ENCODE results near the gene TNS2.
"Not testable (repeated sequence)": the region's sequence is repeated elsewhere in the genome, so short reads cannot be mapped to it uniquely, and the experiment has no call there.

The TNS2 gene

DNA sequence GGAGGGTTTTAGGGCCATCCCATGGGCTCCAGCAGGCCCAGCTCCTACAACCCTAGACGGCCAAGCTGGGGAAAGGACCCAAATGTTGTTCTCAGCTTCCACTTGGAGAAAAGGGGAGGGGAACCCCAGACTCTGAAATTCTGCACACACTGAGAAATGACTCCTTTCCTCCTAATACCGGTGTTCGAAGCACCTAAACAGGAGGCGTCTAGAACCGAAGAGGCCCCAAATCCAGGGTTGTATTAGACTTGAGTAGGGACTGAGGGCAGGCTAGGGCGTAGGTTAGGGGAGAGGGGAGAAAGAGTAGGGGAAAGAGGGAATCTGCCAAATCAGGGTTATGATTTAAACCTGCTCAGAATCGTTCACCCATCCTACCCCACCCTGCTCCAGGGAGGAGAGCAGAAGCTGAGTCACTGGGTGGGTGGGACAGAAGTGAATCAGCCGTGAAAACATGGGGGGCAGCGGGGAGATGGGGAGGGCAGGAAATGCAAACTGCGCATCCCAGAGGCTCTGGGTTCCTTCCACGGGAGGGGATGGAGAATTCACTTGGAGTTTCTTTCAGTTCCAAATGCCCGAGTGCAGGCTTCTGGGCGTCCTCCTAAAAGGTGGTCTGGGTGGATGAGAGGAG, 48.6 kb downstream of the TNS2 start:
- in situ Hi-C loops (cut with MboI; ENCODE audit: low pct_unique_long_range_greater_than_20kb, low sequenced_read_pairs), result no loop called here
- DNase-seq, result no peak

DNA sequence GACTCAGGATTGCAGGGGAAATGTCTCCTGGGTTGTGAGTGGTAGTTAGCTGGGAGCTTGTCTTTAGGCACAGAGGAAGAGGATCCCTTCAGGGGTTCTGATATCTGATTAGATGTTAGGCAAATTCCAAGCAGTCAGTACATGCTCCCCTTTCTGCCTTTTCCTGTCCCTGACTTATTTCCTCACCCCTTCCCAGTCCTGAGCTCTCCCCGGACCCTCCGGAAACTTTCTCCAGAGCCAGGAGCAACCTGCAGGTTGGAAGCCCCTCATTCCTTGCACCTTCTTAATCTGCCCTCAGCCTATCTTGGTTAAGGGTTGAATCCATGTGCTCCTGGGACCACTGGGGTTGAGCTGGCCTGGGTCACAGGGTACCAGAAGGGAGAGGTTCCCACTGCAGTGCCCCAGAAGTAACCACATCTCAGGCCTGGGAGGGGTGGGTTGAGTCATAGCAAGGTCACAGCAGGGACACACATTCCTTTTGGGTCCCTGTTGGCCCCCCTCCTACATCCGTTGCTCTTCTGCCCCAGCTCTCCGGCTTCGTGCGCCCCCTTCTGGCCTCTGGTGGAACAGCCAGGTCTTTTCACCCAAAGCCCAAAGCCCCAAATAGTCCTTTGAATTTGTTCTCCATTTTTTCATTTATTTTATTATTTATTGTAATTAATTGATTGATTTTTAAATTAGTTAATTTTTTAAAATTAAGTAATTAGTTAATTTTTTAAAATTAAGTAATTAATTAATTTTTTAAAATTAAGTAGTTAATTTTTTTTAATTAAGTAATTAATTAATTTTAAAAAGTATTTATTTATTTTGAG, 49.4 kb downstream of the TNS2 start:
- peak; percentile 92 for DNase-seq
- in situ Hi-C loops (cut with MboI; ENCODE audit: low pct_unique_long_range_greater_than_20kb, low sequenced_read_pairs), result no loop called here

DNA sequence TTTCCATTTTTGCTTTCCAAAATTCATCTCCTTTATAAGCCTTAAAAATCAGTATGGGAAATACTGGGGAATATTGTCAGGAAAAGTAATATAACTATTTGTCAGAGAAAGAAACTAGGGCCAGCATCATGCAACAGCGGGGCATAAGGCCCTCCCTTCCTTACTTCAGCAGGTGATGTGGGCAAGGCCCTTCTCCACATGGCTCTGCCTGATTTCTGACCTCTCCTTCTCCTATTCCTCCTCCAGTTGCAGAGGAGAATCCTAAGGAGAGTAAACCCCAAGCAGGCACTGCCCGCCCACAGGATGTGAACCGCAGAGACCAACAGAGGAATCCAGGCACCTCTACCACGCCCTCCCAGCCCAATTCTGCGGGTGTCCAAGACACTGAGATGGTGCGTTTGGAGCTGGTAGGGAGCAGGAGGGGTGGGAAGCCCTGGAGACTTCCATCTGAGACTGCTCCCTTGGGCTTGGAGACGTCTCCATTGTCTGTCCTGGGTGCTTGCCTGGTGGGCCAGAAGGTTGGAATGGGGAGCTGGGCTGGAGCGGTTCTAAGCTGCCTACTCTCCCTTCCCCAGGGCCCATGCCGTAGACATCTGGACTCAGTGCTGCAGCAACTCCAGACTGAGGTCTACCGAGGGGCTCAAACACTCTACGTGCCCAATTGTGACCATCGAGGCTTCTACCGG, 50.7 kb downstream of the TNS2 start:
- DNase-seq, result no peak
- in situ Hi-C loops (cut with MboI; ENCODE audit: low pct_unique_long_range_greater_than_20kb, low sequenced_read_pairs), result no loop called here

DNA sequence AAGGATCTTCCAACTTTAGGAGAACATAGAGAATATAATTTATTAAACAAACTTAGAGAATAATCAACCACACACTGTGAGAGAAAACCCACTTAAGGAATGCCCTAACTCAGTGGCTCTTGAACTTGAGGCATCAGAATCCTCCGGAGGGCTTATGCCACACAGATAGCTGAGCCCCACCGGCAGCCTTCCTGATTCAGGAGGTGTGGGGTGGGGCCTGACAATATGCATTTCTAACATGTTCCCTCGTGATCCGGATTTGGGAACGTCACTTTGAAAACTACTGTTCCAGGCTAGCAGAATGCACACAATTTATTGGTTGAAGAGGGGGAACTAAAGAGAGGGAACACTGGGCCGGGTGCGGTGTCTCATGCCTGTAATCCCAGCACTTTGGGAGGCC, 51.4 kb downstream of the TNS2 start:
- in situ Hi-C loops (cut with MboI; ENCODE audit: low pct_unique_long_range_greater_than_20kb, low sequenced_read_pairs), result no loop called here
- DNase-seq, result no peak

DNA sequence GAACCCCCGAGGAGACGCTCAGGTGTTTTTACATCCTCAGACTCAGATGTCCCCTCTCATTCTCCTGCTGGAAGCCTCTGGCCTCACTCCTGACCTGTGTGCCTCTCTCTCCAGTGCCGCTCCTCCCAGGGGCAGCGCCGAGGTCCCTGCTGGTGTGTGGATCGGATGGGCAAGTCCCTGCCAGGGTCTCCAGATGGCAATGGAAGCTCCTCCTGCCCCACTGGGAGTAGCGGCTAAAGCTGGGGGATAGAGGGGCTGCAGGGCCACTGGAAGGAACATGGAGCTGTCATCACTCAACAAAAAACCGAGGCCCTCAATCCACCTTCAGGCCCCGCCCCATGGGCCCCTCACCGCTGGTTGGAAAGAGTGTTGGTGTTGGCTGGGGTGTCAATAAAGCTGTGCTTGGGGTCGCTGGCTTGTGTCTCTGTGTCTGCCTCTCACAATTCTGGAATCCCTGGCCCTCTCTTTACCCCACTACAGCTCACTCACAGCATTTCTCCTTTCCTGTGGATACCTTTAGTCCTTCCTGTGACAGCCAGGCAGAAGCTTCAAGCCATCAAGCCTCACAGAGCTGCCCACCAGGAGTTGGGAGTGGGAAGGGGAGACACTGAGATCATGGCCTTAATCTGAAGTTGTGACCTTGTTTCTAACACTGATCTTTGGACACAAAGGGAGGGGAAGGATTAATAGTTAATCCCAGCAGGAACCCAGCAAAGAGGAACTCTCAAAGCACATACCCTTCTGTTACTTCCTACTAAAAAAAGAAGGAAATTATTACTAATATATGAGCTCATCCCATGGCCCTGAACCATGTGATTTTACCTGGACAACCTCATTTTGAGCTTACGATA, 52.3 kb downstream of the TNS2 start:
- no peak for DNase-seq
- in situ Hi-C loops (cut with MboI; ENCODE audit: low pct_unique_long_range_greater_than_20kb, low sequenced_read_pairs), result no loop called here

DNA sequence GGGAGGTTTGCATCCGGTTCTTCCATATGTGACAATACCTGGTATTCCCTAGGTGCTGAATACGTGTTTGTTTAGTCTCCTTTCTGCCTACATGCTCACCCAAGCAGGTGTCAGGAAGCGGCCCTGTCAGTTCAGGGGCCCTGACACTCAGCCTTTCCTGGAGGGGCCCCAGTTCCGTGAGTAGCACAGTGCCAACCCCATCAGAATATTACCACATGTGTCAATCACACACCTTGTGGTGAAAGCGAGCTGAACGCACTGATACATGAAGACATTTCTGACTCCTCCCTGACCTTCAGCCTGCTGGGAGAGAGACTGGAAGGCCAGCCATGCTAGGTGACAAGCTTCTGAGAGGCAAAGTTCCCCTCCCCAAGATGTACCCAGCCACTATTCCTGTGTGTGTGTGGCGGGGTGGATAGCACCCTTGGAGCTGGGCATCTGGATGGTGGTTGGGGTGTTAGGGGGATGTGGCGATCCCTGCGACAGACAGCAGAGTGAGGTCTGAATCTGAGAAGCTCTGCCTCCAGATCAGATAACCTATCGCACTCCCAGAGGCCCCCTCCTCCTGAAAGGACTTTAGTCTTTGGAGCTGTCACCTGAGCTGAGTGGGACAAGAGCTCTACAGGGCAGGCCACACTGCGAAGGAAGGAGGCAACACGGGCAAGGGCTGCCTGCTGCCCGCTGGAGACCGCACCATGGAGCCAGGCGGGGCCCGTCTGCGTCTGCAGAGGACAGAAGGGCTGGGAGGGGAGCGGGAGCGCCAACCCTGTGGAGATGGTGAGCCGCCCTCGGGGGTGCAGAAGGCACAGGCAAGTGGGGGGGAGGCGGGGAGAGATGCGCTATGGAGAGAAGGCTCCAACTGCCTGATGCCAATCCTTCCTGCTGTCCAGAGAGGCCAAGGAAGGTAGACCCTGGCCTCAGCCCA, 53.3 kb downstream of the TNS2 start, which contains the start of gene SOAT2:
SOAT2 (plus strand) TSS at position 604 of the 925 bp plus-strand sequence; CDS start at position 696, 92 bp downstream.
- no peak for DNase-seq

DNA sequence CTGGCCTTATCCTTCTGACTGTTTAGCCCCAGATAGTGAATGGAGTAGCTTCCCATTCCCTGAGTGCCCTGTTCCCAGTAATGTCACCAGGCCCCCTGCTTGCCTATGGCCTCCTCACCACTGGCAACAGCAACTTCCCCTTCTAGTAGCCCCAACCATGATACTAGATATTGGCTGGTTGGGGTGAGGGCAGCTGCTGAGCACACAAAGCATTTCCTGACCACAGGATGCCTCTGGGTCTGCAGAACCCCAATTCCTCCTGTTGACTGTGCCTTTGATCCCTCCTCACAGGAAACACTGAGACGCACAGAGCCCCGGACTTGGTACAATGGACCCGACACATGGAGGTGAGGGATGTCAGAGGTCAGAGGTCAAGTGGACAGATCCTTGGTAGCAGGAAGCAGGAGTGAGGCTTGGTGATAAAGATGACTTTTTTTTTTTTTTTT, 54.0 kb downstream of the TNS2 start:
- peak; percentile 73 for DNase-seq

More for the DNA sequence above, 53.3 kb downstream of the TNS2 start, which contains the start of gene SOAT2:
- in situ Hi-C loops (cut with MboI; ENCODE audit: low pct_unique_long_range_greater_than_20kb, low sequenced_read_pairs), result no loop called here

DNA sequence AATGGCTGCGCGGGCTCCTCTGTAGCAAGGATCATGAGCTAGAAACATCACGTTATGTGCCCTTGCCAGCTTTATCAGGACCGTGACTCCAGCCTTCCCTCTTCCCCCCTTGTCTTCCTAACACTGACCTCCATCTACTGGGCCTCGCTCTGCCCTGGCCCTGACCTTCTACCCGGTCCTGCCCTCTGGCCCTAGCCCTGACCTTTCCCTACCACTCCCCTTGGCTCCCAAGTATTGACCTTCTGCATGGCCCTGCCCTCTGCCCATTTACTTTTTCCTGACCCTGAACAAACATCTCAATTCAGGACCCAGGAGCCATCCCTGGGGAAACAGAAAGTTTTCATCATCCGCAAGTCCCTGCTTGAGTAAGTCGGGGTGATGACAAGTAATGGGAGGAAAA, 55.4 kb downstream of the TNS2 start:
- in situ Hi-C loops (cut with MboI; ENCODE audit: low pct_unique_long_range_greater_than_20kb, low sequenced_read_pairs), result no loop called here
- DNase-seq, result no peak

More for the DNA sequence above, 54.0 kb downstream of the TNS2 start:
- in situ Hi-C loops (cut with MboI; ENCODE audit: low pct_unique_long_range_greater_than_20kb, low sequenced_read_pairs), result no loop called here

DNA sequence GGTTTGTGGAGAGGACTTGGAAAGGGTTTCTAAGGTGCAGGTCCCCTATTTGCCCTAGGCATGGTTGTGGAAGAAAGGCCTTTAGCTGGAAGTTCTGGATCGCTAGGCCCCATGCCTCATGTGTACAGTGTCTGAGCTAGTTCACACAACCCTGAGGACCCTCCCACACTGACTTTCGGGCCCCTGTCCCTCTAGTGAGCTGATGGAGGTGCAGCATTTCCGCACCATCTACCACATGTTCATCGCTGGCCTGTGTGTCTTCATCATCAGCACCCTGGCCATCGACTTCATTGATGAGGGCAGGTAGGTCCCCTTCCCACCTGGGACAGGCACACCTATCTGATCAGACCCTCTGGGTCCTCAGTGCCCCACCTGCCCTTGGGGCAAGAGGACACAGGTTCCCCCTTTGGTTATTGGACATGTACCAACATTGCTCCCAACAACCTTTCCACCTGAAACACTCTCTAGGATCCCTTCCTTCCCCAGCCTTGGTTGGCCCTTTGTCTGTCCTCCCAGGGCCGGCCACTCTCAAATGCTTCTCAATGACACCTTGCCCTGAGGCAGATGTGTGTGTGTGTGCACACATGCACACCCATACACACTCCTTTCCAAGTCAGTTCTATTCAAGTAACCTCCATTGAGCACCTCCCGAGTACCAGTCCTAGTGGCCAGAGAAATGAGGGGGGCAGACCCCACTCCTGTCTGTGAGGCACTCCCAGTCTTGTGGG, 56.0 kb downstream of the TNS2 start:
- in situ Hi-C loops (cut with MboI; ENCODE audit: low pct_unique_long_range_greater_than_20kb, low sequenced_read_pairs), result no loop called here

DNA sequence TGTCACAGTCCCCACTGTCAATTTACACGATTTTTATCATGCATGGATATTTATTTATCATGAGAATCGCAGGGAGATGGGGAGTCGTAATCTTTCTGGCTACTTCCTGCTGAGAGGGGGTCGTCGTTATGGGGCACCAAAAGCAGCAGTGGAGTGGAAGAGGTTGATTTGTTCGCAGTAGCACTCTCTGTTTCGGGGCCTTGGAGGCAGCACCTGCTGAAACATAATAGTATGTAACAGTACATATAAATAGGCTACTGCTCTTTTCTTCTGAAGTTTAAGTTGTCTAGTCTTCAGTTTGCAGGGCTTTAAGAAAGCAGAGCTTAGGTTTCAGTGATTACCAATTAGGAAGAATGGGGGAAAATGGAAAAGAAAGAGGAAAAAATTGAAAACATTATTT, 57.3 kb downstream of the TNS2 start:
- in situ Hi-C loops (cut with MboI; ENCODE audit: low pct_unique_long_range_greater_than_20kb, low sequenced_read_pairs), result no loop called here
- DNase-seq, result no peak

More for the DNA sequence above, 56.0 kb downstream of the TNS2 start:
- DNase-seq, result no peak

DNA sequence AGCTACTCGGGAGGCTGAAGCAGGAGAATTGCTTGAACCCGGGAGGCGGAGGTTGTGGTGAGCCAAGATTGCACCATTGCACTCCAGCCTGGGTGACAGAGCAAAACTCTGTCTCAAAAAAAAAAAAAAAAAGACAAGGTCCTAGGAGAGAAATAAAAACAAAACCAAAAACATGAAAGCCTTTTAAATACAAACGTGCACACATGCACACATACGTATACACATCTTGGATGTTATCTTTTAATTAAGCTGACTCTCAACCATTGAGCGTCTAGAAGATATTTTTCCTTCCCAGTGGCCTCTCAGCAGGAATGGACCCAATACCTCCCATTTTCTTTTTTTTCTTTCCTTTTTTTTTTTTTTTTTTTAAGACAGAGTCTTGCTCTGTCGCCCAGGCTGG, 62.6 kb downstream of the TNS2 start:
- in situ Hi-C loops (cut with MboI; ENCODE audit: low pct_unique_long_range_greater_than_20kb, low sequenced_read_pairs); DNase-seq: not testable (repeated sequence)

DNA sequence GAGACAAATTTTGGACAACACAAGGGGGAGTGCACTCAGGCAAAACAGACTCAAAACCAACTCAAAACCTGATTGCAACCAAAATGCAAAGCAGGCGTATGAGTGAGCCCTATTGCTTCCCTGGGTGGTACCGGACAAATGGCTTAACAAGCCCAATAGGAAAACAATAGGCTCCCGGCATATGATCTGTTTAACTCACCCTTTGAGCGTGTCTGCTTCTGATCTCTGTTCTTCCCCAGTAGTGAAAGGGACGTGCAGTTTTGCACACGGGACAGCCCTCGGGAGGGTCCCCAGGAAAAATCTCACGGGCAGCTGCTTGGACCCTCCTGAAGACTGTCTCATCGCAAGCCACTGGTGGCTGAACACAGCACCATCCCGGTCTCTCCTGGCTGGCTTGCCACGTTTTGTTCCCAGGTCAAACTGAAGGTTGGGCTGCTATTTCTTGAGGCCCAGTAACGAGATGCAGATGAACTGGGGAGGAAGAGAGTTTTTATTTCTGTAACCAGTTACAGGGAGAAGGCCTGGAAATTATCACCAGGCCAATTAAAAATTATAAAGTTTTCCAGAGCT, 63.4 kb downstream of the TNS2 start:
- DNase-seq, result no peak
- in situ Hi-C loops (cut with MboI; ENCODE audit: low pct_unique_long_range_greater_than_20kb, low sequenced_read_pairs), result no loop called here

DNA sequence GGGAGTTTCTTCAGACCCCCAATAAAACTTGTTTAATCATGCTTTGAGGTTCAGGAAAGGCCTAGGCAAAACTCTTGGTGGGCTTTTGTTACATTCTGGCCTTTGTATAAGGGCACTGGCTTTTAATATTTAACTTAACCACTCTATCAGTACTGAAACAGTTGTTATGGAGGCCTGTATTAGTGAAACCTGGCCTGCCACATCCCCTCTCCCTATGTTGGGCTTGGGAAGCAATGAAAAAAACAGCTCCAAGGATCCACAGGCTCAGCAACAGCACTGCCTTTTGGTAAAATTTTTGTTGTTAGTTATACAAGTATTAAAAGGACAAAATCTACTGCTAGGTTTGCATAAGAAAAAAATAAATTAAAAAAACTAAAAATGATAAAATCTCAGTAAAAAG, 64.1 kb downstream of the TNS2 start:
- in situ Hi-C loops (cut with MboI; ENCODE audit: low pct_unique_long_range_greater_than_20kb, low sequenced_read_pairs), result no loop called here
- DNase-seq, result no peak
